AG20443 (cell line): Measurements from ENCODE around the gene WIPI1.
A peak's percentile ranks its signal among the peaks of the same experiment; 100 is the strongest.

Experiments
- DNase-seq: peaks from one replicate; pipeline ENCODE4 v3.0.0; 2012; ENCODE audit warnings: low spot score, mixed read lengths

Gene WIPI1

DNA sequence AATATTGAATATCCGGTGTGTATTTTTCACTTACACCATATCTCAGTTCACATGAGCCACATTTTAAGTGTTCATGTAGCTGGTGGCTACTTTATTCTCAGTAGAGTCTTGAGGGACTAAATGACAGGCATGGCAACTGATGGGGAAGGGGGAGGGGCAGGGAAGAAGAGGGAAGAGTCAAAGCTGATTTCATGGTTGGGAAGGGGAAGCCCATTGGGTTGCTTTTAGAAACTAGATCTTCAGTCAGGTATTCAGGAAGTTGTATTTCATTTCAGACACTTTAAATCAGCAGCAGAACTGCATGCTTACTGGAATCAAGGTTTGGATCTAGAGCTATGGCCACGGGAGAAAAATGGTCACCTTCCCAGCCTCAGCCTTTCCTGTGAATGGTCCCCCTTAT, 2.9 kb upstream of the WIPI1 start:
- no peak for DNase-seq

DNA sequence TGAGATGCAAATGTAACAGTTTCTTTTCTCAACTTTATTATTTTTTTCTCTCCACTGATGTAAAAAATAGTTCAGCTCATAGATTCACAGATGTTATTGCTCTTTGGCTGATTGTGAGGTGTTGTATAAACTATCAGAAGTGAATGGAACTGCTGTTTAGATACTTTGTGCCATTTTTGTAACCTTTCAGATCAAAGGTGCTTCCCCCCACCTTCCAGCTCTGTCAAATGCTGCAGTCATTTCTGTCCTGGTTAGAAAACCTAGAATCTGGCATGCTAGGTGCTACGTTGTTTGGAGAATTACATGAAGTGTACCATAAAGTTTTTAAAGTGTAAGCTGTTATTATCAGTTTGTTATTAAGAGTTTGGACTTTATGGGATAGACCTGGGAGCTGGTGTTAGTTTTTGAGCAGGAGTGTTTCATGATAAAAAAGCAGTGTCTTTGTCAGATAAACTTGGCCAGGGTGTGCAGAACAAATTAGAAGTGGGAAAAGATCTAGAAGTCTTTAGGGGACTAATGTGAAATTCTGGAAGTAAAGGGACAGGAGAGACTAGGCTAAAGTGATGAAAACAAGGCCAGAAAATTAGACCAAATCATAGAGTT, 1.8 kb upstream of the WIPI1 start:
- no peak for DNase-seq

DNA sequence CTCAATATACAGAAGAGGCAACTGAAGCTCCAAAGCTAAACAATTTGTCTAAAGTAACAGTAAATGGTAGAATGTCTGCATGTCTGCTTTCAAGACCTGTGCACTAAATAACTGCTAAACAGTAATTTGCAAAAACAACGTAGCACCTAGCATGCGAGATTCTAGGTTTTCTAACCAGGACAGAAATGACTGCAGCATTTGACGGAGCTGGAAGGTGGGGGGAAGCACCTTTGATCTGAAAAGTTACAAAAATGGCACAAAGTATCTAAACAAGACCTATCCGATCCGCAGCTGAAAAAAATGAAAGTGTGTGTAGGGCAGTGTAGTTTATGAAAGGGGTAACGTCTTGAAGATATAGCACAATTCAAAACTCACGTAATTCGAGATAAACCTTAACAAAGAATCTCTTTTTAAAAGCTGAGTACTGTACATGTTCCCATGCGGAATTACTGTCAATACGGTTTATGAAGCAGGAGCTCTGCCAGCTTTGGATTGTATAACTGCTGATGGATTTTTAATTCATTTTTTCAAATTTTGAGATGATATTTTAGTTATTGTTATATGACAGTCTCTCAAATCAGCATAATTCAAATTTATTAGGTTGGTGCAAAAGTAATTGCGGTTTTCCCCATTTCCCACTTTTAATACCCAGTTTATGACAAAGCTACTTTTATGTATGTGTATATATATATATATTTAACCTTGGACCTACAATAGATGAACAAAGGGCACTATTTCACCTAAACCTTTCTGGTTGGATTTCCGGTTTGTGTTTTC, 1.2 kb upstream of the WIPI1 start:
- no peak for DNase-seq

DNA sequence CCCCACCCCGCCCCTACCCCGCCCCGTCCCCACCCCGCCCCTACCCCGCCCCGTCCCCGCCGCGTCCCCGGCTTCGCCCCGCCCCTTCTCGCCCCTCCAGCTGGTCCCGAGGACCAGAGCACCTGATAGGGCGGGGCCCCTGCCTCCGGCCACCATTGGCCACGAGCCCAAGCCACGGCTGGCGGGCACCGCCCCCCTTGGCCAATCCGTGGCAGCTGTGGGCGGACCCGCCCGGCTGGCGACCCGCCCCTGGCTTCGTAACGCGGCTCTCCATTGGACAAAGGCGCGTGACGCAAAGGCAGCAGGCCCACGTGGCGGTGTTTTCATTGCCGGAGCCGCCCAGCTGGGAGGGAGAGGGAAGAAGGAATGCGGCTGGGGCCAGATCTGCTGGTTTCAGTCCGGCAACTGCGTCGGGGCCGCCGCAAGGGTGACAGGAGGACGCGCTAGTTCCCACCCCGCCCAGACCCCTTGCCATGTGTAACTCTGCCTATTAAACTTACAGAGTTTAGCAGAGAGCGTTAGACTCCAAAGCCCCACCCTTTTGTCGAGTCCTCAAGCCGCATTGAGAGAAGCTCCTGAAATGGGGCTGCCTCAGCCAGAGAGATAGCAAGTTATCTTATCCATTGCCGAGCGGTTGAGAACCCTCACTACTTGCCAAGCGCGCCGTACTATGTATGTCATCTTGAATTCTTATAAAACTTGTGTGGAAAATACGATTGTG, 403 bp upstream of the WIPI1 start:
- peak; percentile 98 for DNase-seq

DNA sequence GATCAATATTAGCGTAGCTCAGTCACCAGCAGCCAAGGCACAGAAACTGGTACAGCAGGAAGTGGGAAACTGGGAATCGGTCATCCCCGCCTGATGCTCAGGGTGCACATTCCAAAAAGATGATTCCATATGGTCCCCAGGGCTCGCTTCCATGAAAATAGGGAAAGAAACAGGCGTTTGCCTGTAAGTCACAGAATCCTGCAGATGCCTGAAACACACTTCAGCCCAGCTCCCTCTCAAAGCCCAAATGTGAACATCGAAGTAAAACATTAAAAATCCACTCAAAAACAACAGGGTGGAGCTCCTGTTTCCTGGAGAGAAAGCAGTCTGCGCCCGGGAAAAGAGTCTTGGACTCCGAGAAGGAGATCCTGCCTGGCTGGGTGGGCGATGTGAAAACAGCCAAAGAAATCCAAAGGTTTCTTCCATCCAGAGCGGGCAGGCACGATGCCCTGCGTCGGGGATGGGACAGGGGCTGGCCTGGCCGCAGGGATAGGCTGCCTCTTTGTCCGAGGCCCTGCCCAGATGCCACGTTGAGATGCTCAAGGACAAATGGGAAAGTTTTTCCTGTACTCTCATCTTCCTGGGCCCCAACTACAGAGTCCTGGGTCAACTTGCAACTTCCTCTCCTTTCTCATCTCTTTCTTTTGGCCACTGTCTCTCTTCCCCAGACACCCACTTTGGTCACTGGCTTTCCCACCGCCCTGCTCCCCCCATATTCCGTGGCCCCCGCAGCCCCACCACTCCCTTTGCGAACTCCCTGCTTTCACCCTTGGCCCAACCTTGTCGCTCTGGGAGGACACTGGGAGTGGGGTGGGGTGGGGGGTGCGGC, 743 bp downstream of the WIPI1 start:
- DNase-seq, result peak; percentile 86

DNA sequence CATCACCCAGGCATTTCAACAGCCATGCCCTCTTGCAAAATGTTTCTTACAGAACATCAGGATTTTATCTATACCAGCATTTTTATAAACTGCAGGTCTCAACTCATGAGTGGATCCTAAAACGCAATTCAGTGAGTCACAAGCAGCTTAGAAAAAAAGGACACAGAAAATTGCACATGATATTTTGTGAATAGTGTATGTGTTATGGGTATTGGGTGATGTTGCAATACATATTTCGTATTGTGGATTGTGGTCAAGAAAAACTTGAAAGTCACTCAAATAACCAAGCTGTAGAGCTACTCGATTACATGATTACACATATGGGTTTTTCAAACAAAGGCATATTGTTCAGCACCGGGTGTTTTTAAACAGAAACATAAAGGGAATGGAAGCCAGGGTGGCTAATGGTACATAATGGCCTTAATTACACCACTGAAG, 1.4 kb downstream of the WIPI1 start:
- peak; percentile 54 for DNase-seq

DNA sequence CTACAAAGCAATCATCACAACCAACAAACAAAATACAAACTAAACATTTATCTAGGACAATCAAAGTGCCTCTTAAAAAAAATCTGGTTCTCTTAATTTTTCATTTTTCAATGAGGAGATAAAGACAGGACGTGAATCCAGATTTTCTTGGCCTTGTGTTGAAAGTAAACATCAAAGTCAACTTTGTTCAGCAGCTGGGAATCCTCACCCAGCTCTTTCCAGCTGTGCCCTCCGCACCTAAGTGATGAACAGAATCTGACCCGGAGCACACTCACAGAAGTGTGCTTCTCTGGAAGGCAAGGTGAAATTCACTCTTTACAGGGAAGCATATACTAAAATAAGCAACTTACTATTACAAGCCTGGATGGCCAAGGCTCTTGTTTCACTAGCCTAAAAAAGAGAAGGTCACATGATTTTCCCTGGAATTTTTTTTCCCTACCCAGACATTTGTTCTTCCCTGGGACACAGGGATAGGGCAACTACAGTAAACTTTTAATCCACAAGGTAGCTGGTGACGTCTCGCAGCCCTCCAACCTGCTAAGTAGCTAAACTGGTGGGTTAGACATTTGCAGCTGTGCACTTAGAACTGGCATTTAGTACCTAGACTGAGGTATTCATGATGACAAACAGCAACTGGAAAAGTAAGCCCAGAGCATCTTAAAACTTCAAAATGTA, 3.2 kb downstream of the WIPI1 start:
- no peak for DNase-seq

DNA sequence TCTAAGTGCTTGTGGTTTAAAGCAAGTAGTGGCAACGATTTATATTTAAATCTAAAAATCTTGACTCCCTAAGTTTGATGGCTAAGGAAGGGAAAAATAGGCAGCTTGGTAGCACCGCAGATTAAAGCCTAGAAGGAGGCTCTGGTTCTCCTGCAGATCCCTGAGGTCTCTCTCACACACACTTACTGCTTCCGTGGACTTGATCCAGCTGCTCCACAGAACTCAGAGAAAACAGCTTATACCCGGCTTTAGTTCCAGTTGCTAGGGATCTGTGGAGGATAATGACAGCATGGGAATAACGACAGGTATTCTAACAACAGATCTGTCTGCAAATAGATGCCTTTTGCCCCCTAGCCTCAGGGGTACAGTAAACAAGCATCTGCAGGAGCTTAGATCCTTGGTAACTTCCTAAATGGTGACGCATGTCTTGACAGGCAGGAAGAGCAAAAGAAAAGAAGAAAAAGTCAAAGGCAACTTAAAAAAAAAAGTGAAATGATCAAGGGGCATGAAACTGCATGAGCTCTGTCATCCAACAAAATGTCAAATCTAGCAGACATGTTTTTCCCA, 4.5 kb downstream of the WIPI1 start:
- no peak for DNase-seq

DNA sequence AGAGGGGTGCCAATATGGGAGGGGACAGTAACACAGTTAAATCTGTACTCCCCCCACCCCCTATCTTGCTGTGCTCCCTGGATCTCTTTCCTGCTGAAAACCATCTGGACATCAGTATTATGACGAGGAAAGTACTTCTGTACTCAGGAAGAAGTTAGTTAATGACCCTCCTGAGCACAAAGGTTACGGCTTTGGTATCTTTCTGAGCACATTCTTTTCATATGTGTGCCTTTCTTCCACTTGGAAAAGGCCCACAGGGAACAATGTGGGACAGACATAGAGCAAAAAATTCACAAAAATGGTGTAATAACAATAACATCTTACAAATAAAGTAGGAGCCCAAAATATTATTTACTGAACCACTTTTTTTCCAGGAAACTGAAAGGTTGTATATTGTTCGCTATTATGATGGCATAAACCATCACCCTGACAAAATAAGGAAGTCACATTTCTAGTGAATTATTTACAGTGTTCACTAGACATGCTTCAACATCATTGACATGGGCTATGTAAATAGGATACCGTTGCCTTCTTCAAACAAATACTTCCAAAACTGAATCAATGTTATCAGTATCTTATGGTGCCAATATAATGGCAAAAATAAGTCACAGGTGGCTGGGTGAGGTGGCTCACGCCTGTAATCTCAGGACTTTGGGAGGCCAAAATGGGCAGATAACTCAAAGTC, 5.5 kb downstream of the WIPI1 start:
- DNase-seq, result no peak

DNA sequence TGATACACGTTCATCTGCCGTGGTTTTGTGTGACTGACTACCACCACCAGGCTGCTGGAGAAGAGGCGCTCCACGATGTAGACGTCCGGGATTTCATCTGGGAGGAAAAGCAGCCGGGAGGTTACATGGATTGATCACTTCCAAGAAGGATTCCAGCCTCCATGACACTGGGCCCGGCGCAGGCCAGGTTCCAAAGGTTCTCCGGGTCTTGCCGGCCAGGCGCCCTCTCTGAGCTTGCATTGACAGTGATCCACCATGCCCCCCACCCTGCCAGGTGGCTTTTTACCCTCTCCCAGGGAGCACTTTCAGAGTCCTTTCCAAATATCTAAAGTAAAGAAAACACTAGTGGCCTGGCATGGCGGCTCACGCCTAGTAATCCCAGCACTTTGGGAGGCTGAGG, 6.5 kb downstream of the WIPI1 start:
- DNase-seq, result no peak

DNA sequence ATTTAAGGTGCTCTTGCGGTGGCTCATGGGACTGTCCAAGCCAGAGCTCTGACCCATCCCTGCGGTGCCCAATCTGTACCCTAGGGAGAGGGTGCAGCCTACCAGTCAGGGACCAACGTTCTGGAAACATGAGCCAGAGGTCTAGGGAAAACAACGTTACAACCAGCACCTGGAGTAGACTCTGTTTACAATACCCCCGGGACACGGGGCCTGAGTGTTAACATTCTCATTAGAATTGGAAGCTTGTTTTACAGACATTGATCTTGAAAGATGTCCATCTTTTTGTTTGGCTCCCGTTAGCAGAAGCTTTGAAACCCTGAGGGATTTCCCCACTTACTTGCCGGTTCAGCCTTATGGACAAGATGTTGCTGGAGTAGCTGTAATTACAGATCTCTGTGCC, 6.9 kb downstream of the WIPI1 start:
- DNase-seq, result no peak

DNA sequence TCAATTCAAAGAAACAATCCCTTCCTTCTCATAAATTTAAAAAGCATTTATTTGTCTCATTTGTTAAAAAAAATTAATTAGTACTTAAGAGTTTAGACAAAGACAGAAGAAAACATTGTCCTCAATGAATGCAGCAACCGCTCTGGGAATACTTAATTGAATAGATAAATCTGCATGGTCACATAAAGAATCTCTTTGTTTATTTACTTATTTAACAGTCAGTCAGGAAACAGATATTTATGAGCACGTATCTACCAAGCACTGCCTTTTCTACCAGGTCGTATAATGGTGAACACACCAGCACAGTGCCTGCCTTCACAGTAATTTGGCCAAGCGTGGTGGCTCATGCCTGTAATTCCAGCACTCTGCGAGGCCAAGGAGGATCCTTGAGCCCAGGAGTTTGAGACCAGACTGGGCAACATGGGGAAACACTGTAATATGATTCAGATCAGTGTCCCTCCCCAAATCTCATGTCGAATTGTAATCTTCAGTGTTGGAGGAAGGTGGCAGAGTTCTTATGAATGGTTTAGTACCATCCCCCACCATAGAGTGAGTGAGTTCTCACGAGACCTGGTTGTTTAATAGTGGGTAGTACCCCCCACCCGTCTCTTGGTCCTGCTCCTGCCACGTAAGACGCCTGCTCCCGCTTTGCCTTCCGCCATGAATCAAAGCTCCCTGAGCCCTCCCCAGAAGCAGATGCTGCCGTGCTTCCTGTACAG, 8.1 kb downstream of the WIPI1 start:
- DNase-seq, result no peak

DNA sequence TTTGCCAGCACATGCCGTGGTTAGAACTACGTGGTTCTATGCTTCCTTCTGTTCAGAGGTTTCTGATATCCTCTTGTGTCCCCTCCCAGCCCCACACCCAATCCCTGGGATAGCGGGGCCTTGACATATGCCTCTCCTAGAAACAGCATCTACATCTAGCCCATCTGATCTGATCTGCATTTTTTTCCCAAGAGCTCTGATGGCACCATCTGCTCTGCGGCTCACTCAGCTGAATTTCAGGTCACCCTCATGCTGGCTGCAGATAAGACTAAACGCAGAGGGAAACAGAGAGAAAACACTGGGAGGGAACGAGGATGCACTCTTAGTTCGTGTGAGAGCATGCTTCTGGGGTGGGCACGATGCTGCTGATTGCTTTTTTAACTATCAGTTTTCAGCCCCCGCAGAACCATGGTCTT, 10.7 kb downstream of the WIPI1 start:
- no peak for DNase-seq

DNA sequence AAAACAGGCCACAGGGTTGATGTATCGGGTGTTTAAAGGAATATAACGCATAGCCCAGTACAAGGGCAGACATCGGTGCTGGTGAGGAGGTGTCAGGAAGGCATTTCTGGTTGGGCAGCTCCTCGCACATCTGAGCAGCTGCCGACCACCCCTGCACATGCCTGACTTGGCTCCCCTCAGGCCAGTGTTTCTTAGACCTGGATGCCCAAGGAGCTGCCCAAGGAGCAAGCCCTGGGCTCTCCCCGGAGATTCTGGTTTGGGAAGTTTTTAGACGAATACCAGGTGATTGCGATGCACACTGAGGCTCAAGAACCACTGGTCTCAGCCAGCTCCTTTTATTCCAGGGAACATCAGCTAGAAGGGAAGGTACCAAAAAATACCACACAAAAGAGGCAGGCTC, 11.6 kb downstream of the WIPI1 start:
- no peak for DNase-seq

DNA sequence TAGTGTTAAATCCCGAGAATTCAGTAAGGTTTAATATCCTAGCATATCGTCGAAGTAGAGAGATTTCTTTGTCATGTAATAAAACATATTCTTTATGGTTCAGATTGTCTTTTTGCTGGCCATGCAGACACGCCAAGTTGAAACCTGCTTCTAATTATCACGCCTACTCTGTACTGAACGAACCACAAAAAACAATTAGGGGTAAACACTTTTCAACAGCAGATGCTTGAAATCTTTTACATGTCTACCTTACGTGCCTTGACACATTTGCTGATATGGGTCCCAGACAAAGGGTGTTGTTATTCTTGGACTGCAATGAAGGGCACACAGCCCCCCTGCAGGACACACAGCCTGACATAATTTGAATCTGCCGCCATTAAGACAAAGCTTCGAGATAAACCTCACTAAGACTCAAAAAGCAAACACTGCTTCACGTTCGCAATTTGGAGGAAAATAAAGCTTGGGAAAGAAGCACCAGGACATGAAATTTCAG, 13.3 kb downstream of the WIPI1 start:
- no peak for DNase-seq

DNA sequence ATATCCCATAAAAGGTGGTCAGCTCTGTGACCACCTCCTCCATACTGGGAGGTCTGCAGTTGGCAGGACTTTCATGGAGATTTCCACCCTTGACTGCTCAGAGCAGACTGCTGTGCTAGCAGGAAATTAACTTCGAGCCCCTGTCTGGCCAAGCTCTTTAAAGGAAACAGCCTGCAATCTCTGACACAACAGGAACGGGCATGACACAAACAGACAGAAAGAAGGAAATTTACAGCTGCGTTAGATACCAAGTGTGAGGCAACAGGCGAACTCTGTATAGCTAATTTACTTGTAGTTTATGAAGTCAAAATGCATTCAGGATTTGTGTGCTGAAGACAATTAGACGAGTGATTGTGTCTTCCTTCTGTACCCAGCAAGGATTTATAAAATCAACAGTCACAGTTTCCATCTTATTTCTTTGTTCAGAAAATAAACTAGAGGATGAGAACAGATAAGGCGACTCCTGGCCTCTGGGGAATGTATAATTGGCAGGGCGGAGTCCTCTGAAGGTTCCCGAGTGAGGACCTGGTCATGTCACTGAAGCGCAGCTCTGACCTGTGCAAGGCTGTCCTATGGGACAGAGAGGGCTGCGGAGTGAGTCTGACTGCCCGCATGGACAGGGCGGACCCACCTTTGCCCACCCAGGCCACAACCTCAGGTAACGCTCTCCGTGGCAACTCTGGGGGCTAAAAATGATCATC, 16.1 kb downstream of the WIPI1 start:
- no peak for DNase-seq

DNA sequence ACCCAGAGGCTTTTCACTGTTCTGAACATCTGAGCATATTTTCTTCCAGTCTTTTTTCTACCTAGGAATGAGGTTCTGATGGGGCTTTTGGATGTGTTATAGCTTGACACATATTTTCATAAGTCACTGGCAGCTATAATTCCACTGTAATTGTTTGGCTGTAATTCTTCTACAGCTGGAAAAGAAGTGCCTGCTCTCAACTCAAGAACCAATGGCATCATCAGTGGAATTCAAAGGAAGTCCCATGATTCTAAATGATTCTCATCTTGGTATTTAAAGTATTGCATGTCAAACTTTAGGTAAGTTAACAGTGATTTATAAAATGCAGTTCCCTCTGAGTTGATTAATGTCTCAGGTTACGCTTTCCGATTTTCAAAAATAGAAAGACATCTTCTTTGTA, 16.8 kb downstream of the WIPI1 start:
- DNase-seq, result no peak

DNA sequence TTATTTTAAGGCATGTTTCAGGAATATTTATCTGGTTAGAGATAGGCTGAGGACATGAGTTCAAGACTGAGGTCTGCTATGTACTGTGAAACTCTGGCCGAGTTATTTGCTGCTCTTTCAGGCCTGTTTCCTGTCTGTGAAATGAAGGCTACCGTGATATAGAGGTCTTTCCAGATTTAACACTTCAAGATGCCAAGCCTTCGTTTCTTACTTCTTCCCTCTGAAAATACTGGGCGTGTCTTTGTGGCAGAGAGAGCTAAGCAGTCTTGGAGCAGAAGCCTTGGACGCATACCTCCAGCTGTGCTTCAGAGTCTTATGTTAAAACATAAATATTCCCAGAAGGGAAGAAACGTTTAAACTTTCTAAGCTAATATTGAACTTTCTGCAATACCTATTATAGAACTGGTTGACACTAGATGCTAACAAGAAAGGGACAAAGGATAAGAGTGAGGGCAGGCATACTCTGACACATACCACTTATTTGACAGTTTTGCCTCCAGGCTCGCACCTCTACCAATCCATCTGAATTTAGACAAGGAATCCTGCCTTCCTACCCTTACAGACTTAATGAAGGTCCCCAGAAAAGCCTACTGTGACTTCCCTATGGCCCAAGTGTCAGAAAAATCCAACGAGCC, 17.5 kb downstream of the WIPI1 start:
- DNase-seq, result no peak
